Keratinocyte (primary cell): ENCODE results near the gene POGLUT3. TPM values are rescaled to one million over a fixed set of nuclear protein-coding genes. Genes with fewer than 3 reads are reported as not detected.

Source experiments
- DNase-seq: peaks from one replicate; pipeline ENCODE4 v3.0.0-alpha.2; 2011; ENCODE audit warnings: low read depth, missing footprints, low spot score
- FAIRE-seq: peaks from 2 replicates; lab custom pipeline; 2011; peaks lifted over from hg19 to GRCh38; lab: Jason Lieb, UNC
- H2AFZ ChIP-seq: 2 replicates; pipeline ENCODE4 v1.6.0; 2012; ENCODE audit warnings: low read length, control low read depth, inconsistent platforms; ENCODE audit not compliant: control insufficient read depth
- H3K27ac ChIP-seq: 2 replicates; pipeline ENCODE4 v1.5.1; 2011; ENCODE audit warnings: low read length; ENCODE audit not compliant: control insufficient read depth, insufficient read depth
- H3K27me3 ChIP-seq: 3 replicates; pipeline ENCODE4 v1.6.0; 2011; ENCODE audit warnings: low read length; ENCODE audit not compliant: control insufficient read depth, insufficient read depth; ENCODE audit errors: extremely low read depth
- H3K36me3 ChIP-seq, 2 experiments: 2 replicates in 1 of 2; 3 replicates in 1 of 2; pipeline ENCODE4 v1.5.1; 2011; ENCODE audit warnings: low read length in 2 of 2, mild to moderate bottlenecking in 1 of 2; ENCODE audit not compliant: control insufficient read depth in 2 of 2, insufficient read depth in 2 of 2; ENCODE audit errors: extremely low read depth in 1 of 2
- H3K4me1 ChIP-seq: 3 replicates; pipeline ENCODE4 v1.5.1; 2011; ENCODE audit warnings: low read length; ENCODE audit not compliant: control insufficient read depth, insufficient read depth; ENCODE audit errors: extremely low read depth
- H3K4me2 ChIP-seq: 3 replicates; pipeline ENCODE4 v1.6.0; 2011; ENCODE audit warnings: low read depth, low read length; ENCODE audit not compliant: control insufficient read depth, insufficient read depth; ENCODE audit errors: extremely low read depth
- H3K4me3 ChIP-seq, 3 experiments: fragments of 200-600 bp in 1 of 3; sonication (generic) in 1 of 3; 2 replicates in 2 of 3; 3 replicates in 1 of 3; pipeline ENCODE4 v1.5.1; 2011 to 2016; ENCODE audit warnings: low read length in 3 of 3, mild to moderate bottlenecking in 3 of 3, control low read depth in 2 of 3, inconsistent platforms in 1 of 3, low read depth in 1 of 3, mixed read lengths in 1 of 3, mixed run types in 1 of 3, moderate library complexity in 1 of 3; ENCODE audit not compliant: control insufficient read depth in 2 of 3, insufficient read depth in 2 of 3; ENCODE audit errors: extremely low read depth in 1 of 3
- H3K79me2 ChIP-seq: 2 replicates; pipeline ENCODE4 v1.6.0; 2012; ENCODE audit warnings: low read length; ENCODE audit not compliant: control insufficient read depth, insufficient read depth
- H3K9ac ChIP-seq: 3 replicates; pipeline ENCODE4 v1.6.0; 2011; ENCODE audit warnings: low read length; ENCODE audit not compliant: control insufficient read depth, insufficient read depth; ENCODE audit errors: extremely low read depth
- H3K9me1 ChIP-seq: 3 replicates; pipeline ENCODE4 v1.6.0; 2011; ENCODE audit warnings: low read length; ENCODE audit not compliant: control insufficient read depth, insufficient read depth; ENCODE audit errors: extremely low read depth
- H3K9me3 ChIP-seq: 2 replicates; pipeline ENCODE4 v1.5.1; 2012; ENCODE audit warnings: low read depth, low read length; ENCODE audit not compliant: control insufficient read depth
- H4K20me1 ChIP-seq: 3 replicates; pipeline ENCODE4 v1.6.0; 2011; ENCODE audit warnings: low read length; ENCODE audit not compliant: control insufficient read depth, insufficient read depth; ENCODE audit errors: extremely low read depth
- CTCF ChIP-seq, 3 experiments: IDR thresholded peaks in 1 of 3; conservative IDR thresholded peaks in 1 of 3; optimal IDR thresholded peaks in 1 of 3; 2 replicates in 2 of 3; 3 replicates in 1 of 3; pipeline versions ENCODE3 to v1.5.1; 2011; ENCODE audit warnings: low read length in 3 of 3, mild to moderate bottlenecking in 3 of 3, moderate library complexity in 2 of 3, control low read depth in 1 of 3, inconsistent platforms in 1 of 3; ENCODE audit not compliant: insufficient read depth in 2 of 3; ENCODE audit errors: extremely low read depth in 1 of 3
- EZH2 ChIP-seq: IDR thresholded peaks from one replicate; pipeline ENCODE4 v1.6.1; 2012; ENCODE audit warnings: inconsistent platforms, mild to moderate bottlenecking, low read length, moderate library complexity
- dilution Hi-C: fragments of 300-500 bp; cut with MboI; formaldehyde crosslinking; loops from one replicate; pipeline ENCODE4 v1.7.0; 2020; ENCODE audit warnings: low sequenced_read_pairs; ENCODE audit not compliant: extremely low pct_ligation_motif_present
- polyA plus RNA-seq, 5 experiments: library from polyadenylated mRNA; depleted of rRNA in 3 of 5; stranded (reverse) in 3 of 5; stranded (forward) in 1 of 5; unstranded in 1 of 5; fragments of >200 nt; gene quantifications; 1 replicate in 1 of 5; 2 replicates in 3 of 5; 3 replicates in 1 of 5; pipeline versions ENCODE4 v1.2.1 to v1.2.3, GENCODE V29; 2011 to 2012; ENCODE audit warnings: missing spikeins in 2 of 5, low read depth in 1 of 5, low replicate concordance in 1 of 5

POGLUT3 gene
- polyA plus RNA-seq, 1 donor (not counting 4 experiments of a cell fraction or from before 2014, with no cell fraction given) = 2.5 TPM

DNA sequence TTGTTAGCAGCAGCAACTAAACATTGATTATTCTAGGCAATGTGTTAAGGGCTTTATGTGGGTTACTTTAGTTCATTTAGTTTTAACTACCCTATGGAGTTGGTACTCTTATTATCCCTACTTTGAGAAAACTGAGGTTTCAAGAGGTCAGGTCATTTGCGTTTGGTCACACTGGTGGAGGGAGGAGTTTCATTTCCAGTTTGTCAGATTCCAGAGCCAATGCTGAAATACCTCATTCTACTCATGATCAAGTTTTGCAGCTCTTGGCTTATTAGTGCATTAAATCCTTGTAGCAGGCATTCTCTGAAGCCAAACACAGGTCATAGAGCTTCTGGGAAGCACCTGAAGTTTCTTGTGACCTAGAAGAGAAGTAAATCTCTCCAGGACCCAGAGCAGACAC, 24.1 kb upstream of the POGLUT3 start:
- TF ChIP-seq CTCF (optimal IDR thresholded peaks at IDR 0.05 in 1 of 3, IDR thresholded peaks at IDR 0.05 in 1 of 3, conservative IDR thresholded peaks at IDR 0.05 in 1 of 3; ENCODE audit: extremely low read depth in 1 of 3, insufficient read depth in 2 of 3, low read length in 3 of 3) (no peak), EZH2 (no peak)
- Histone ChIP-seq H3K9me3 (no peaks in the 10 kb centered on the region), H3K4me3 (no peak overlapping the region), H2AFZ (no peak overlapping the region), H3K9me1 (peaks cover 3% of the 10 kb centered on the region), H3K27me3 (no peaks in the 10 kb centered on the region), H4K20me1 (no peaks in the 10 kb centered on the region), H3K36me3 (peaks cover 7 to 15% of the 10 kb centered on the region in 2 experiments), H3K4me2 (no peak overlapping the region), H3K9ac (no peak overlapping the region), H3K4me1 (peaks cover 4% of the 10 kb centered on the region), H3K27ac (no peak overlapping the region), H3K79me2 (no peaks in the 10 kb centered on the region)
- FAIRE-seq = no peak
- dilution Hi-C loops = no loop called here
- no peak for DNase-seq

DNA sequence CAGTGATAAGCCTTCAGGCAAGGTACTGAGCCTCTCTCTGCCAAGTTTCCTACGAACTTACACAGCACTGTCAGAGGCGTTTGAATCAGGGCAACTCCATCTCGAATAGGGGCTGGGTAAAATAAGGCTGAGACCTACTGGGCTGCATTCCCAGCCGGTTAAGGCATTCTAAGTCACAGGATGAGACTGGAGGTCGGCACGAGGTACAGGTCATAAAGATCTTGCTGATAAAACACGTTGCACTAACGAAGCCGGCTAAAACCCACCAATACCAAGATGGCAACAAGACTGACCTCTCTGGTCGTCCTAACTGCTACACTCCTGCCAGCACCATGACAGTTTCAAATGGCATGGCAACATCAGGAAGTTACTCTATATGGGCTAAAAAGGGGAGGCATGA, 20.4 kb upstream of the POGLUT3 start:
- Histone ChIP-seq H3K4me2 (no peak overlapping the region), H3K27ac (no peak overlapping the region), H3K9ac (no peak overlapping the region), H2AFZ (no peak overlapping the region), H3K27me3 (no peaks in the 10 kb centered on the region), H3K9me1 (no peaks in the 10 kb centered on the region), H3K79me2 (no peaks in the 10 kb centered on the region), H3K4me1 (no peaks in the 10 kb centered on the region), H4K20me1 (no peaks in the 10 kb centered on the region), H3K4me3 (no peak overlapping the region), H3K9me3 (no peaks in the 10 kb centered on the region), H3K36me3 (peaks cover 14 to 20% of the 10 kb centered on the region in 2 experiments)
- DNase-seq (no peak), FAIRE-seq (no peak)
- TF ChIP-seq EZH2 (no peak), CTCF (optimal IDR thresholded peaks at IDR 0.05 in 1 of 3, IDR thresholded peaks at IDR 0.05 in 1 of 3, conservative IDR thresholded peaks at IDR 0.05 in 1 of 3; ENCODE audit: extremely low read depth in 1 of 3, insufficient read depth in 2 of 3, low read length in 3 of 3) (no peak)
- dilution Hi-C loops = no loop called here
